ENCODE results near the gene CDC42EP5. TPM values are rescaled to one million over a fixed set of nuclear protein-coding genes. Genes with fewer than 3 reads are reported as not detected.

Gene CDC42EP5
- polyA plus RNA-seq, 4 donors: 26.9 to 79.1 (median 37.6) TPM

DNA sequence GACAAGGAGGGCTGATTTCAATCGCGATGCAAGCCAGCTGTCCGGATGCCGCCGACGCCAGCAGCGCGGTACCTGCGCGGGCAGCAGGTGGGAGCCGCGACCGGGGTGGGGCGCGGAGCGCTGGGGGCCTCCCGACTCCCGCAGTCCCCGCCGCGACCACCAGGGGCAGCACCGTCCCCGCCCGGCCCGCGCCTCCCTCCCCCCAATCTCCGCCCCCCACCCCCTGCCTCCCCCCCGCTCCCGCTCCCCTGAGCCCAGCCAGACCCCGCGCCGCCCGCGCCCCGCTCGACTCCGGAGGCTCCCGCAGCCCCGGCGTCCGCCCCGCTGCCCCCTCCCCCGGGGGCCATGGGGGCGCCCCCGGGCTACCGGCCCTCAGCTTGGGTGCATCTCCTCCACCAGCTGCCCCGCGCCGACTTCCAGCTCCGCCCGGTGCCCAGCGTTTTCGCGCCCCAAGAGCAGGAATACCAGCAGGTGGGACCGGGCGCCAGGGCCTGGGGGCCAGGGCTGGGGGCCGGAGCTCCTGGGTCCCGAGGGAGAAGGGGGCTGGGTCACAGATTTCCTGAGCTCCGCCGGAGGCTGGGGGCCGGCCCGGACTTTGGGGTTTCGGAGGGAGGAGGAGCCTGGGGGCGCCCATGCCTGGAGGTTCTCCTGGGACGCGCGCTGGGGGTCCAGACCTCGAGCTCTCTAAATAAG lies 57.7 kb downstream of the CDC42EP5 start, which contains the start of gene TTYH1:
TSS of gene TTYH1 (plus strand) at position 257 of the 693 bp plus-strand sequence. CDS start at position 346, 89 bp downstream.
- DNase-seq (ENCODE audit: low read depth in 4 of 4, low spot score in 2 of 4): no peak

Other genes starting within 250 kb of the CDC42EP5 start
- gene LILRA6, start 230.5 kb downstream of the CDC42EP5 start, polyA plus RNA-seq (ENCODE audit: insufficient read length in 4 of 4): under 1 TPM; 0.38 to 0.92 (median 0.65) TPM
- gene LILRB5, start 216.0 kb downstream of the CDC42EP5 start, polyA plus RNA-seq (ENCODE audit: insufficient read length in 4 of 4): 1 to 10 TPM; 2.1 to 2.8 (median 2.3) TPM
- 1 to 10 TPM in 3 of 4 donors, under 1 TPM in 1; 0.88 to 1.8 (median 1.5) TPM for gene LILRB2, start 192.2 kb downstream of the CDC42EP5 start, polyA plus RNA-seq (ENCODE audit: insufficient read length in 4 of 4)
- 1 to 10 TPM in 1 of 4 donors, under 1 TPM in 3; 0.24 to 1.2 (median 0.49) TPM for gene LILRA5, start 160.1 kb downstream of the CDC42EP5 start, polyA plus RNA-seq (ENCODE audit: insufficient read length in 4 of 4)
- under 1 TPM in 2 of 4 donors, not detected in 2; 0.16 to 0.17 TPM for gene LILRA4, start 134.1 kb downstream of the CDC42EP5 start, polyA plus RNA-seq (ENCODE audit: insufficient read length in 4 of 4)
- 1 to 10 TPM; 3.4 to 5.6 (median 4.0) TPM for gene LAIR1, start 108.4 kb downstream of the CDC42EP5 start, polyA plus RNA-seq (ENCODE audit: insufficient read length in 4 of 4)
- 10 to 100 TPM in 3 of 4 donors, 1 to 10 TPM in 1; 5.6 to 14.1 (median 10.6) TPM for gene TTYH1, start 57.8 kb downstream of the CDC42EP5 start, polyA plus RNA-seq (ENCODE audit: insufficient read length in 4 of 4)
- gene LENG8, start 24.1 kb downstream of the CDC42EP5 start, polyA plus RNA-seq (ENCODE audit: insufficient read length in 4 of 4): 100 to 1,000 TPM in 2 of 4 donors, 10 to 100 TPM in 2; 74.5 to 284 (median 154) TPM
- 1 to 10 TPM; 1.8 to 3.4 (median 2.5) TPM for gene LENG9, start 9.5 kb downstream of the CDC42EP5 start, polyA plus RNA-seq (ENCODE audit: insufficient read length in 4 of 4)
- not detected for gene LAIR2, start 29.5 kb upstream of the CDC42EP5 start, polyA plus RNA-seq (ENCODE audit: insufficient read length in 4 of 4)
- gene LILRA2, start 100.5 kb upstream of the CDC42EP5 start, polyA plus RNA-seq (ENCODE audit: insufficient read length in 4 of 4): 1 to 10 TPM in 1 of 4 donors, under 1 TPM in 3; 0.94 to 1.1 (median 0.98) TPM
- gene LILRA1, start 120.3 kb upstream of the CDC42EP5 start, polyA plus RNA-seq (ENCODE audit: insufficient read length in 4 of 4): under 1 TPM; 0.32 to 0.77 (median 0.53) TPM
- 1 to 10 TPM in 3 of 4 donors, under 1 TPM in 1; 0.82 to 1.7 (median 1.3) TPM for gene LILRB1, start 157.2 kb upstream of the CDC42EP5 start, polyA plus RNA-seq (ENCODE audit: insufficient read length in 4 of 4)
- gene LILRB4, start 189.7 kb upstream of the CDC42EP5 start, polyA plus RNA-seq (ENCODE audit: insufficient read length in 4 of 4): 1 to 10 TPM in 2 of 4 donors, under 1 TPM in 2; 0.54 to 1.3 (median 0.97) TPM